Measurements from ENCODE around the gene CDCA7L.

- TF ChIP-seq CTCF (IDR thresholded peaks at IDR 0.05): no peak
- no peak for TF ChIP-seq POLR2A (IDR thresholded peaks at IDR 0.05)
Observed at GRCh38 chr7:21851559-21851967, 94.1 kb downstream of the CDCA7L start.

Measured in testis (tissue), 2 donors.